ENCODE results near the gene SDK1.
A peak's percentile ranks its signal among the peaks of the same experiment; 100 is the strongest.

Gene SDK1

DNA sequence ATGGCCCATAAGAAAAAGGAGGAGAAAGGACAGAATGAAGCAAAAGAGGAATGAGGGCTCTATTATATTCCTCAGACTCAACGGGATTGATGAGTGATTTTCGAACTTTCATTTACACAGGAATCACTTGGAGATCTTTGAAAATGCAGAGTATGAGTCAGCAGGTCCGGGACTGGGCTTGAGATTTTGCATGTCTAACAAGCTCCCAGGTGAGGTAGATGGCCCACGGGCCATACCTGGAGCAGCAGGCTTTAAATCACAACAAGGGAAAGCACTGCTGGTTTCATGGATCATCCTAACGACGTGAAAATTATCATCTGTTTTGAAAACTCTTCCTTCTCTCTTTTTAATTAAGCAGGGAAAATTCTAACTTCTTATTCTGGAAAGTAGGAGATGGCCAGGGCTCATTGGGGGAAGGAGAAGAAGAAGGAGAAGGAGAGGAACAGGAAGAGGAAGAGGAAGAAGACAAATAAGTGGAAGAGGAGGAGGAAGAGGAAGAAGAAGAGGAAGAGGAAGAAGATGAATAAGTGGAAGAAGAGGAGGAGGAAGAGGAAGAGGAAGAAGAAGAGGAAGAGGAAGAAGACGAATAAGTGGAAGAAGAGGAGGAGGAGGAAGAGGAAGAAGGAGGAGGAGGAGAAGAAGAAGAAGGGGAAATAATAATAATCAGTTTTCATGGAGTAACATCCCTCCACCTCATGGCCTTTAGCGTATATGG lies 3.8 kb upstream of the SDK1 start:
- H3K4me1 Mint-ChIP-seq, result peaks cover 9% of the 10 kb centered on the region
- H3K36me3 Mint-ChIP-seq (ENCODE audit: insufficient read depth), result peaks cover 3% of the 10 kb centered on the region
- DNase-seq (ENCODE audit: low spot score in 2 of 2) (no peak), ATAC-seq (replicated peaks; ENCODE audit: extremely low read depth, poor library complexity, severe bottlenecking) (no peak)
- H3K27ac Mint-ChIP-seq (ENCODE audit: low read depth), result no peak overlapping the region
- H3K27me3 Mint-ChIP-seq, result peaks cover 79% of the 10 kb centered on the region
- no peaks in the 10 kb centered on the region for H3K9me3 Mint-ChIP-seq
- H3K4me3 Mint-ChIP-seq, result no peak overlapping the region

DNA sequence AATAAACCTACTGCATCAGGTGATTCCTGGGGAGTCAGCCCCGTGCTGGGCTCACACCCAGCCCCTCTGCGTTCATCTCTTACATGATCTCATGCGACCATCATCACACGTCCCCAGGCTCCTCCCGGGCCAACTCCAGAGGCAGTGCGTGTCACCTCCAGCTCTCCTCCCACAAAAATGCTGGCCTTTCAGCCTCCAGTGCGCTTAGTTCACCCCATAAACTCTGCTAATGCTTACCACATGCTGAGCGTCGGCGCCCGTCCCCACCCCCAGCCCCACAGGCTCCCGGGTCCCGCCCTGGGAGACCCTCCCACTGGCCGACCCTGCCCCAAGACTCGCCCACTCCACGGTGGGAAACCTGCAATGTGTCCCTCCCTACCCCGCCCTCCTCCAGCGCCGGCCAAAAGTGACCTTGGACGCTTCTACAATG lies 816 bp upstream of the SDK1 start:
- Mint-ChIP-seq H3K36me3 (ENCODE audit: insufficient read depth) (peaks cover 6% of the 10 kb centered on the region), H3K27me3 (peaks cover 79% of the 10 kb centered on the region), H3K4me3 (peak overlapping the region; percentile 13), H3K27ac (ENCODE audit: low read depth) (no peak overlapping the region), H3K9me3 (no peaks in the 10 kb centered on the region), H3K4me1 (peaks cover 14% of the 10 kb centered on the region)
- DNase-seq (ENCODE audit: low spot score in 2 of 2), result no peak
- no peak for ATAC-seq (replicated peaks; ENCODE audit: extremely low read depth, poor library complexity, severe bottlenecking)

DNA sequence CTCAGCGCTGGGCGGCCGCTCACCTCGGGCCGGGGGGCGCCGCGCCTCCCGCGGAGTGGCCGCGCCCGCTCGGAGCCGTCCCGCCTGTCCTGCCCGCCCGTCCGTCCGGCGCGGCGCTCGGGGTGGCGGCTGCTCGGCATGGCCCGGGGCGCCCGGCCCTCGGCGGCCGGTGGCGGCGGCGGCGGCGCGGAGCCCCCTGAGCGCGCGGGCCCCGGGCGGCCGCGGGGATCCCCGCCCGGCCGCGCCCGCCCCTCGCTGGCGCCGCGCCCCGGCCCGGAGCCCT lies 338 bp downstream of the SDK1 start:
- peaks cover 14% of the 10 kb centered on the region for H3K4me1 Mint-ChIP-seq
- peaks cover 74% of the 10 kb centered on the region for H3K27me3 Mint-ChIP-seq
- no peaks in the 10 kb centered on the region for H3K9me3 Mint-ChIP-seq
- peaks cover 6% of the 10 kb centered on the region for H3K36me3 Mint-ChIP-seq (ENCODE audit: insufficient read depth)
- DNase-seq (ENCODE audit: low spot score in 2 of 2) (no peak), ATAC-seq (replicated peaks; ENCODE audit: extremely low read depth, poor library complexity, severe bottlenecking) (no peak)
- H3K27ac Mint-ChIP-seq (ENCODE audit: low read depth), result no peak overlapping the region
- H3K4me3 Mint-ChIP-seq, result no peak overlapping the region

DNA sequence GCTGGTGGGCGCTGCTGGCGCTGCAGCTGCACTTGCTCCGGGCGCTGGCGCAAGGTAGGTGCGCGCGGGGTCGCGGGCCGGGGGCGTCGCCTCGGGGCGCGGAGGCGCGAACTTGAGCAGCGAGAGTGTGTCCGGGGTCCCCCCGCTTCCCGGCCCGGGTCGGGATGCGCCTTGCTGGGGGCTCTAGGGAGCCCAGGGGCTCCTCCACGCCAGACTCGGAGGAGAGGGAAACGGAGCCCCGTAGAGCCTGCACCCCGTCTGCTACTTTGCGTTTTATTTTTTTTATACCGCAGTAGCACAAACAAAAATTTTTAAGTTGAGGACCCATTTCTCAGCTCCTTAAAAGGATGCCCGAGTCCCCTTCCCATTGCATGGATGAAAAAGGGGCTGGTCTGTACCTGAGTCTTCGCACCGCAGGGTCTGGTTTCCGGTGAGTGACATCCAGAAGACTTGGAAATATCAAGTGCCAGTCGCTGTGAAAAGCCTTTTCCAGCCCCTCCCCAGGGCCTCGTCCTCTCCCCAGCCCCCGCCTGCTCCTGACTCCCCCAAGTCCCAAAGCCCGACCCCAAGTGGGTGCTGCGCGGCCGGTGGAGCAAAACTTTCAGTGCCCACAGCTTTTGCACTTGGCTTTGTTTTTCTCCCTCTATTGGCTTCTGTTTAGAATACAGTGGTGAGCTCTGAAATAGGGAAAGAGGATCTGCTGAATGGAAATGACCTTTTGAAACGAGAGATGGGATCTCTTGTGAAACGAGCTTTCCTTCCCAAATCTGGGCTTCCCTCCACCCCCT lies 973 bp downstream of the SDK1 start:
- Mint-ChIP-seq H3K36me3 (ENCODE audit: insufficient read depth) (peaks cover 6% of the 10 kb centered on the region), H3K4me1 (peaks cover 14% of the 10 kb centered on the region), H3K4me3 (peak overlapping the region; percentile 80), H3K27me3 (peaks cover 69% of the 10 kb centered on the region), H3K27ac (ENCODE audit: low read depth) (peak overlapping the region; percentile 62), H3K9me3 (no peaks in the 10 kb centered on the region)
- DNase-seq (ENCODE audit: low spot score in 2 of 2) (no peak), ATAC-seq (replicated peaks; ENCODE audit: extremely low read depth, poor library complexity, severe bottlenecking) (no peak)

DNA sequence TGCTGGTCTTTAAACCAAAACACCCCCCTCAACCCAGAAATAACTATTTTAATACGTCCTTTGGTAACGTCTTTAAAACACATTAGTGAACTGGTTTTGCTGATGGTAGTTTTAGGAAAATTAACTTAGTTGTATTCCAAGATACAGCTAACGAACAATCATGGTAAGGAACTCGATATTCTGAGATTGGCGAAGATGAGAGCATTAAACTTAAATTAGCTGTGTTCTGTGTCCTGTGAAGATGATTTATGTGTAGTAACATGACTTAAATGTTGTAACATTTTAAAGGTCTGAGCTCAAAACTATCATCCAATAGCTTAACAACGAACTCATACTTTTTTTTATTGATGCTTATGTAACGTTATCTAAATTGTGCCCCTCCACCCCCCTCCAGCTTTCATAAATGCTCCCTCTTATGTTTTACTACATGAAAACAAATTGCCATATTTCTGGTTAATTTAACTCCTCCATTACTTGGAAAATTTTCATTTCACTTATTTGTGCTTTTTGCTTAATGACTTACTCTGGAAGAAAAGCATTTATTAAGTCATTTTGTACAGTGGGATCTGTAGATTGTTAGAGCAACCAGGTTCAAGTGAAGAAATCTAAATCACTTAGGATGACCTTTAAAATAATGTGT lies 1.7 kb downstream of the SDK1 start:
- Mint-ChIP-seq H3K9me3 (no peaks in the 10 kb centered on the region), H3K27ac (ENCODE audit: low read depth) (peak overlapping the region; percentile 62), H3K4me1 (peaks cover 14% of the 10 kb centered on the region), H3K27me3 (peaks cover 65% of the 10 kb centered on the region), H3K4me3 (peak overlapping the region; percentile 80), H3K36me3 (ENCODE audit: insufficient read depth) (peaks cover 6% of the 10 kb centered on the region)
- DNase-seq (ENCODE audit: low spot score in 2 of 2) (no peak), ATAC-seq (replicated peaks; ENCODE audit: extremely low read depth, poor library complexity, severe bottlenecking) (no peak)

DNA sequence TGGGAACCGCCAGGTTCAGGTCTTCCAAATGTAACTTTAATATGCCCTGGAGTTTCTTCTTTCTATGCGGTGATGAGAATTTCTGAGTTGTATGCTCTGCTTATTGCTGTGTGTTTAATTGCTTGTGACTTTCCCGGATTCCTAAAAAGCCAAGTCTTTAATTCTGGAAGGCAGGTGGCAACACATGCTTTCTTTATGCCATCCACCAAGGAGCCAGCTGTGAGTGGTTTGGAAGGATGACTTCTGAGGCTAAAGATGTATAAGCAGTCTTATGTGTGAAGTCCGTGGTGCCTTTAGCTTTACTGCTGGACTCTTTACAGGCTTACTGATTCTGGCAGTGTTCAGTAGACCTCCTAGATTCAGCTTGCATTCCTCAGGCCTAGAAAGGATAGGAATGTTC lies 3.1 kb downstream of the SDK1 start:
- Mint-ChIP-seq H3K27me3 (peaks cover 67% of the 10 kb centered on the region), H3K4me3 (no peak overlapping the region), H3K36me3 (ENCODE audit: insufficient read depth) (peaks cover 6% of the 10 kb centered on the region), H3K9me3 (no peaks in the 10 kb centered on the region), H3K4me1 (peaks cover 14% of the 10 kb centered on the region), H3K27ac (ENCODE audit: low read depth) (no peak overlapping the region)
- DNase-seq (ENCODE audit: low spot score in 2 of 2) (no peak), ATAC-seq (replicated peaks; ENCODE audit: extremely low read depth, poor library complexity, severe bottlenecking) (no peak)

DNA sequence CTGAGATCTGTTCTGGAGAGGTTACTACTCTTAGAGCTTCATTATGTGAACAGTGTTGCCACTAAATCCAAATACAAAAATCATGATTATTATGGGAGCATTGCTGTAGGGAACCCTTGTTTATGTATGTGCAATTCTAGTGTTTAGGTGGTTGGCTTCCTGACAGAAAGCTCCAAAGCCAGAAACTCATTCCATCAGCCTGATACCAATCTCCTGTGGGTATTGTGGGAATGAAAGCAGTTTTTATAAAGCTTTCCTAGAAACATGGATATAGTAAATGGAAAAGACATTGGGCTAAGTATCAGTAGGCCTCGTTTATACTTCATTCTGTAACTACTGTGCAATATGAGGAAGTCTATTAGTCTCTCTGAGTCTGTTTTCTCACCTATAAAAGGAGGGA lies 6.4 kb downstream of the SDK1 start:
- H3K4me1 Mint-ChIP-seq, result peaks cover 3% of the 10 kb centered on the region
- H3K36me3 Mint-ChIP-seq (ENCODE audit: insufficient read depth), result peaks cover 2% of the 10 kb centered on the region
- ATAC-seq (replicated peaks; ENCODE audit: extremely low read depth, poor library complexity, severe bottlenecking), result no peak
- H3K27me3 Mint-ChIP-seq, result peaks cover 82% of the 10 kb centered on the region
- H3K9me3 Mint-ChIP-seq, result no peaks in the 10 kb centered on the region
- no peak overlapping the region for H3K4me3 Mint-ChIP-seq
- DNase-seq (ENCODE audit: low spot score in 2 of 2), result no peak
- no peak overlapping the region for H3K27ac Mint-ChIP-seq (ENCODE audit: low read depth)

DNA sequence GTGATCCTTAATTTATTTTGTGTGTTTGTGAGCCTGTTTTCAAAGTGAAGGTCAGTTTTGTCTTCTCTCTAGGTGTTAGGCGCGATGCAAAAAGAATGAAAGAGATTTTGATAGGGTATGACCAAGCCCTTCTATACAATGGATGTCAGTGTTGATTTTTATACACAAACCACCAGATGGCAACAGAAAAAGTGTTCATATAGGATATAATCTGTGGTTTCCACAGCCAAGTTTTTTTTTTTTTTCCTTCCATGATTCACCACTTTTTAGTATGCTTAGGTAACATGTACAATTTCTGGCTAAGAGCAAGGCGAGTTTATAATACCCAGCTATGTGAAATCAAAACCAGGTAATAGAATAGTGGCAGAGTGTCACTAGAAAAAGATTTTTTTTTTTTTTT lies 8.1 kb downstream of the SDK1 start:
- Mint-ChIP-seq H3K27me3 (peaks cover 76% of the 10 kb centered on the region), H3K9me3 (no peaks in the 10 kb centered on the region)

DNA sequence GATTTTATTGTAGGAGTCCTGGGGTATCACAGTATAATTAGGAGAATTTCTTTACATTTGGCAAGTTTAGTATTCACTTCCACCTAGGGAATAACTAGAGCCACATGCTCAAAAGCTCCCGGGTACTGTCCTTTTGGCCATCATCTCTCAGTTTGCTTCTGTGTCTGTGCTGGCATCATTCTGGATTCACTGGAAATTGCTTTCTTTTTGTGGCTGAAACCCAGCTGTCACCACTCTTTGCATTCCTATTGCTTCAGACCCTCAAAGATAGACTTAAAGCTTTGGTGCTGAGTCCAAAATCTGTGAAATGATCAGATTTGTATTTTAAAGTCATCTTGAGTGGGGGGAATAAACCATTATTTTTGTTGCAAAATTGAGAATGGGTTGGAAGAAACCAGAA lies 8.9 kb downstream of the SDK1 start:
- Mint-ChIP-seq H3K4me3 (no peak overlapping the region), H3K4me1 (no peaks in the 10 kb centered on the region), H3K27ac (ENCODE audit: low read depth) (no peak overlapping the region), H3K9me3 (no peaks in the 10 kb centered on the region), H3K27me3 (peaks cover 68% of the 10 kb centered on the region), H3K36me3 (ENCODE audit: insufficient read depth) (no peaks in the 10 kb centered on the region)
- ATAC-seq (replicated peaks; ENCODE audit: extremely low read depth, poor library complexity, severe bottlenecking), result no peak
- DNase-seq (ENCODE audit: low spot score in 2 of 2), result no peak

More for the DNA sequence above, 8.1 kb downstream of the SDK1 start:
- no peak for DNase-seq (ENCODE audit: low spot score in 2 of 2)
- H3K4me1 Mint-ChIP-seq, result no peaks in the 10 kb centered on the region
- H3K4me3 Mint-ChIP-seq, result no peak overlapping the region
- no peak for ATAC-seq (replicated peaks; ENCODE audit: extremely low read depth, poor library complexity, severe bottlenecking)
- H3K27ac Mint-ChIP-seq (ENCODE audit: low read depth), result no peak overlapping the region
- H3K36me3 Mint-ChIP-seq (ENCODE audit: insufficient read depth), result no peaks in the 10 kb centered on the region

DNA sequence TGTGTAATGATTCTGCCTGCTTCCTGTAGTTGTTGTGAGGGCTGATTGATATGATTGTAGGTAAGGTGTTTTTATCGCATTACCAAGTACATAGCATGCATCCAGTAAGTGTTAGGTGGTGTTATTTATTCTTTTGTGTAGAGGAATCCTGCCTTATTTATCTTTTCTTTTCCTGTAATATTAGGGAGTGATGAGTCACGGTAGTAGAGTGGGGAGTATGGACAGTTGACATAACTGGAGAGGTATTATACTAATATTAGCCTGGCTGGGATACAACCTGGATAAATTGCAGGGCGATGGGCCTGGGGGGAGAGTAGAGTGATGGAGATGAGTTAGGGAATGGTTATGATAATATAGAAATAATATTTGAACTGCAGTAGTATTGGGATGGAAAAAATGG lies 9.8 kb downstream of the SDK1 start:
- no peaks in the 10 kb centered on the region for H3K4me1 Mint-ChIP-seq
- DNase-seq (ENCODE audit: low spot score in 2 of 2) (no peak), ATAC-seq (replicated peaks; ENCODE audit: extremely low read depth, poor library complexity, severe bottlenecking) (no peak)
- peaks cover 59% of the 10 kb centered on the region for H3K27me3 Mint-ChIP-seq
- H3K4me3 Mint-ChIP-seq, result no peak overlapping the region
- no peaks in the 10 kb centered on the region for H3K9me3 Mint-ChIP-seq
- no peak overlapping the region for H3K27ac Mint-ChIP-seq (ENCODE audit: low read depth)
- no peaks in the 10 kb centered on the region for H3K36me3 Mint-ChIP-seq (ENCODE audit: insufficient read depth)

DNA sequence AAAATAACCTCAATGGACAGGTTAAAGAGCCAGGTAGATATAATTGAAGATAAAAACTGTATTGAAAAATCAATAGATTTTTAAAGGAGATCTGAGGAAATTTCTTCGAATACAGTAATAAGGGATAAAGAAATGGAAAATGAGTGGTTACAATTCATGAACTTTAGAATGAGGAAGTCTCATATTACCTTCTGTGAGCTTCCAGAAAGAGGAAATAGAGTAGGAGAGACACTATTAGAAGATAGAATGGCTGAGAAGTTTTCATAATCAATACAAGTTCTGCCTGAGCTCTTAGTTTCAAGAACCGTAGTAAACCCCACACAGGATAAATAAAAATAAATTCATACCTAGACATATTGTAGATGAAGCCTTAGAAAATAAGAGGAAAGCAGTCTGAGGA lies 11.5 kb downstream of the SDK1 start:
- H3K9me3 Mint-ChIP-seq, result no peaks in the 10 kb centered on the region
- H3K27me3 Mint-ChIP-seq, result peaks cover 63% of the 10 kb centered on the region
- DNase-seq (ENCODE audit: low spot score in 2 of 2) (no peak), ATAC-seq (replicated peaks; ENCODE audit: extremely low read depth, poor library complexity, severe bottlenecking) (no peak)
- H3K4me3 Mint-ChIP-seq, result no peak overlapping the region
- H3K36me3 Mint-ChIP-seq (ENCODE audit: insufficient read depth), result no peaks in the 10 kb centered on the region
- no peaks in the 10 kb centered on the region for H3K4me1 Mint-ChIP-seq
- no peak overlapping the region for H3K27ac Mint-ChIP-seq (ENCODE audit: low read depth)

DNA sequence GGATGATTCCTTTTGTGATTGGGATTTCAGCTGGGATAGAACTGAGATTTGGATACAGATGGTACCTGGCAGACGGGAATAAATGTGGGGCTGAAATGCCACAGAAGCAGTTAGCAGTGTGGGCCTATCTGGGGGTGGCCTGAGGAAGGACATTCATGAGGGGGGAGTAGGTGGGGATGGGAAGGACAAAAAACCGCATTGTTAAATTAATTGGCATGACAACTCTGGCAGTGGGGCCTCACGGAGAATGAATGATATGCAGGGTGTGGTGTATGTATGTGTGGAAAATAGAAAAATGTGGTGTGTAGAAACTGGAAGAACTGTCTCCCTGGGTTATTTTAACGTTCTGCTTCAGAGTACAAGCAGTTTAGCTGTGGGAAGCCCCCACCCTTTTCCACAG lies 17.8 kb downstream of the SDK1 start:
- no peak for ATAC-seq (replicated peaks; ENCODE audit: extremely low read depth, poor library complexity, severe bottlenecking)
- H3K36me3 Mint-ChIP-seq (ENCODE audit: insufficient read depth), result no peaks in the 10 kb centered on the region
- no peaks in the 10 kb centered on the region for H3K4me1 Mint-ChIP-seq
- no peaks in the 10 kb centered on the region for H3K9me3 Mint-ChIP-seq
- H3K4me3 Mint-ChIP-seq, result no peak overlapping the region
- H3K27ac Mint-ChIP-seq (ENCODE audit: low read depth), result no peak overlapping the region
- peaks cover 37% of the 10 kb centered on the region for H3K27me3 Mint-ChIP-seq
- DNase-seq (ENCODE audit: low spot score in 2 of 2), result no peak

DNA sequence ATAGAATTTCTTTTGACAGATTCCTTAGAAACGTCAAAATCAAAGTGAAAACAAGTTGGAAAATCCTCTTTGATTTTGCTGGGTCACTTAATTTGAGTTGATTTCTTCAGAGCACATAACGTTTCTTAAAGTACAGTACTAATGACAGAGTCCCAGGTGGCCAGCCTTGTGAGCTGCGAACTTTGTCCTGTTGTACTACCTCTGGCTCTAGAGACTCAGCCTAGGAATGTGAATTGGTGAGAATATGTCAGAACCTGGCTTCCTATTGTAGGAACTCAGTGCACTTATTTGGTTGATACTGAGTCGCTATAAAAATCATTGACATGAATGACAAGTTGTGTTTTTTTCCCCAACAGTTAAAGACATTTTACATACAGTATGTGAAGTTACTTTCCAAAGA lies 20.2 kb downstream of the SDK1 start:
- H3K36me3 Mint-ChIP-seq (ENCODE audit: insufficient read depth), result no peaks in the 10 kb centered on the region
- no peak for DNase-seq (ENCODE audit: low spot score in 2 of 2)
- no peak for ATAC-seq (replicated peaks; ENCODE audit: extremely low read depth, poor library complexity, severe bottlenecking)
- H3K27ac Mint-ChIP-seq (ENCODE audit: low read depth), result no peak overlapping the region
- H3K4me1 Mint-ChIP-seq, result no peaks in the 10 kb centered on the region
- no peaks in the 10 kb centered on the region for H3K9me3 Mint-ChIP-seq
- peaks cover 41% of the 10 kb centered on the region for H3K27me3 Mint-ChIP-seq
- H3K4me3 Mint-ChIP-seq, result no peak overlapping the region

Measured in central memory CD8-positive, alpha-beta T cell (primary cell).